Measurements from ENCODE around the gene DHX58.

Gene DHX58

GRCh38 chr17:42106009-42106408, 6.5 kb downstream of the DHX58 start:
- no peak for TF ChIP-seq CTCF (conservative IDR thresholded peaks at IDR 0.05)
- H3K27ac ChIP-seq: no peak overlapping the region

- no peak overlapping the region for H3K27ac ChIP-seq
- no peak for TF ChIP-seq CTCF (conservative IDR thresholded peaks at IDR 0.05)
Measured at GRCh38 chr17:42104264-42104663, 8.2 kb downstream of the DHX58 start.

- H3K27ac ChIP-seq: no peak overlapping the region
- TF ChIP-seq CTCF (conservative IDR thresholded peaks at IDR 0.05): no peak
Measured at GRCh38 chr17:42103221-42103954, 9.1 kb downstream of the DHX58 start.

GRCh38 chr17:42101513-42102292, 10.8 kb downstream of the DHX58 start:
- H3K27ac ChIP-seq: no peak overlapping the region
- TF ChIP-seq CTCF (conservative IDR thresholded peaks at IDR 0.05): peak; percentile 69

- no peak overlapping the region for H3K27ac ChIP-seq
- no peak for TF ChIP-seq CTCF (conservative IDR thresholded peaks at IDR 0.05)
Measured at GRCh38 chr17:42098730-42099399, 13.6 kb downstream of the DHX58 start.

- no peak for TF ChIP-seq CTCF (conservative IDR thresholded peaks at IDR 0.05)
Measured at GRCh38 chr17:42097691-42098631, 14.6 kb downstream of the DHX58 start, which contains the start of gene ZNF385C. ZNF385C (minus strand) TSS chr17:42098473; CDS start chr17:42063056, 35,417 bp downstream.

More at GRCh38 chr17:42097691-42098631, 14.6 kb downstream of the DHX58 start, which contains the start of gene ZNF385C:
- no peak within 1 kb of the TSS for H3K27ac ChIP-seq

All from VCaP (cell line).